GM12872 (cell line): ENCODE results near the gene IL1RAPL1.

Experiments
- TF ChIP-seq, protein P1 (sequence below): IDR thresholded peaks from 3 replicates; pipeline ENCODE4 v1.5.1; 2011; ENCODE audit warnings: low read depth, mild to moderate bottlenecking, low read length, moderate library complexity; ENCODE audit not compliant: insufficient read depth

Gene IL1RAPL1

DNA sequence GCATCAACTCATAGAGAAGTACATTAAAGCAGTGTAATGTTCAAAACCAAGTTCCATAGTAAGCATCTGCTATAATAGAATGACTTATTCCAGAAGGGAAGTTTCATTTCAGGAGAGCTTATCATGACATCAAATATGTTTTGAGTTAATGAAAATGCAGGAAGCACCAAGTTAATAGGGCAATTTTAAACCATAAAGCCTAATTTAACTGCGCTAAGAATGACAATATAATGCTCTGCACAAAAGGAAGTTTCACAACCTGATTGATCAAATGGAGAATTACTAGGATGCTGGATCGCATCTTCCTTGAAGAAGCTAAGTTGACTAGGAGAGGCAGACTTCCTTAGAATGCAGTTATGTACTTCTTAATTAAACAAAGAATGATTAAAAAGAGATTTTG lies 1211.2 kb downstream of the IL1RAPL1 start:
- TF ChIP-seq, protein P1, sequence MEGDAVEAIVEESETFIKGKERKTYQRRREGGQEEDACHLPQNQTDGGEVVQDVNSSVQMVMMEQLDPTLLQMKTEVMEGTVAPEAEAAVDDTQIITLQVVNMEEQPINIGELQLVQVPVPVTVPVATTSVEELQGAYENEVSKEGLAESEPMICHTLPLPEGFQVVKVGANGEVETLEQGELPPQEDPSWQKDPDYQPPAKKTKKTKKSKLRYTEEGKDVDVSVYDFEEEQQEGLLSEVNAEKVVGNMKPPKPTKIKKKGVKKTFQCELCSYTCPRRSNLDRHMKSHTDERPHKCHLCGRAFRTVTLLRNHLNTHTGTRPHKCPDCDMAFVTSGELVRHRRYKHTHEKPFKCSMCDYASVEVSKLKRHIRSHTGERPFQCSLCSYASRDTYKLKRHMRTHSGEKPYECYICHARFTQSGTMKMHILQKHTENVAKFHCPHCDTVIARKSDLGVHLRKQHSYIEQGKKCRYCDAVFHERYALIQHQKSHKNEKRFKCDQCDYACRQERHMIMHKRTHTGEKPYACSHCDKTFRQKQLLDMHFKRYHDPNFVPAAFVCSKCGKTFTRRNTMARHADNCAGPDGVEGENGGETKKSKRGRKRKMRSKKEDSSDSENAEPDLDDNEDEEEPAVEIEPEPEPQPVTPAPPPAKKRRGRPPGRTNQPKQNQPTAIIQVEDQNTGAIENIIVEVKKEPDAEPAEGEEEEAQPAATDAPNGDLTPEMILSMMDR = no peak

DNA sequence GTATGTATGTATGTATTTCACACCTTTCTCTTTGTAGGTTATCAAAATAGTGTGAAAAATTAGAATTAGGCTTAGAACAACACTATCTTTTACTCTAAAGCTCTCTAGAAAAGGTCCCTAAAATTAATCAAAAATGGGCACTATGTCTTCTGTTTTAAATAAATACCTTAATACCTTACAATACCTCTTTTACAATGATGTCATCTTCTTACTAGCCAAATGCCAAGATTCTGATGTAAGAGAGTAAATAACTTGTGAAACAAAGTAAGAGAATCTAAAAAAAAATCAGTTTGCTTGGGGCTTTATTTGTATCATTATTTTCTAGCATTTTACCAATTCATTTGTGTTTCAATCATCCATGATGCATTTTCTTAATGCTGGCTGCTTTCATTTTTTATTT lies 1225.9 kb downstream of the IL1RAPL1 start:
- TF ChIP-seq, protein P1 = no peak

DNA sequence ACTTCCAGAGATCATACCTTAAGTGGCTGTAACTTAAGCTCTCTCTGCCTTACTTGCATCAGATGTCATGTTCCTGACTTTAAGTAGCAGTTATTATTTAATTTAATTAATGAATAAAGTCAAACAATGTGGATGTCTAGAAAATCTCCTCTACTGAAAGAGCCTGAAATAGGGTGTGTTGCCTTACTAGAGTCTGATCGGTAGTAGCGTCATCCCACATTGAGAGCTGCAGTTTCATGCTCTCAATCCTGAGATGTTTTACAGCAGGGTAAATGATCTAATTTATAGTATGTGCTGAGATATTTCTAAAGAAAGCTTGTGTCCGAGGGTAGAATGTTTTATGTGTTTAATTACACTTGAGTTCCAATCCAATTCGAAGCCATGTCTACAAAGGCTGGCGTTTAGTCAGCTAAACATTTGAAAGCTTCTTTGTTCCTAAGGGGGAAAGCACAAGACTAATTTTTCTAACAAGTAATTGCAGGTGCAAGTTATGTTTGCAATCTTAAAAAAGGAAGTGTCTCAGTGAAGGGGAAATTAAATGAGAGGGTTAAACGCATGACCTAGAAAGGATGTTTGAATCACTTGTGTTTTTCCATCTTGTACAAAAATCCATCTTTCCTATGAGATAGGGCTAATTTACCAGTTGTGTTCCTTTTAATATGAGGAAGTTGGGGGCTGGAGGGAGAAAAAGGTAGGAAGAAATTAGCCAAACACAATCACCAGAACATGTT lies 1237.1 kb downstream of the IL1RAPL1 start:
- TF ChIP-seq, protein P1 = no peak

DNA sequence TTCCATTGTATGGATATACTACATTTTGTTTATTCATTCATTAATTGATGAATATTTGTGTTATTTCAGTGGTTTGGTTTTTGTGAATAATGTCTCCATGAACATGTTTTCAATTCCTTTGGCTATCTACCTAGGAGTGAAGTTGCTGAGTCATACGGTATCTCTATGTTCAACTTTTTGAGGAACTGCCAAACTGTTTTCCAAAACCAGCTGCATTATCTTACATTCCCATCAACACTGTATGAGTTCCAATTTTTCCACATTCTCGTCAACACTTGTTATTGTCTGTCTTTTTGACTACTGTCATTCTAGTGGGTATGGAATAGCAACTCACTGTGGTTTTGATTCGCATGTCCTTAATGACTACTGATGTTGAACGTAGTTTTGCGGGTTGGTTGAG lies 1239.5 kb downstream of the IL1RAPL1 start:
- TF ChIP-seq, protein P1 = no peak

DNA sequence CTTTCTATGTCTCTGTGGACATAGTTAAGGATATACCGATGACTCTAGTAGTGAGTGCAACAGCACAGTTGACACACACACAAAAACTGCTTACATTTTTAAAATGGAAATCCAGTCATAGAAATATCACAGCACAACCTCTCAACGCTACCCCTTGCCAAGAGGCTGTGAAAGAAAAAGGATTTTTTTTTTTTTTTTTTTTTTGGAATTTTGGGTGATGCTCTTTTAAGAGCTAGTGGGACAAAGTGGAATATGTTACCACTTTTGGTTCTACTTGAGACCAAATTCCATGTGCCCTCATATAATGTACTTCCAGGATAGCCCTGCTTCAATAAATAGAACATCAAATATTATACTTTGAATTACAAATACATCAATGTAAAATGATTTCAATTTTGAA lies 1247.1 kb downstream of the IL1RAPL1 start:
- TF ChIP-seq, protein P1 = no peak

DNA sequence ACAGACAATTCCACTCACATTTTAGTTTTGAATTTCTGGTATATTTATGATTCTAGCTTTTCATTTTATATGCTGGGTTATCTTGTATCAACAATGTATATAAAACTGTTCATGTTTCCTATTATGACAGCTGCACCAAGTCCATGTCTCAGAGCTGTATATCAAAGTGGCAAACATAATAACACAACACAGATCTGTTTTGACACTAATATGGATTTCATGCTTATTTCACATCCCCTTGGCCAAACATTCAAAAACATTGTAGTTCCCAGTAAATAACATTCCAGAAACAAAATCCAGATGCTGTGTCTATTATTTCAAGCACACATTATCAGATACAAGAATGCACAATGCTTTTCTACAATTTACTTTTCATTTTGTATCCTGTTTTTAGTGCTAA lies 1247.5 kb downstream of the IL1RAPL1 start:
- TF ChIP-seq, protein P1 = no peak

DNA sequence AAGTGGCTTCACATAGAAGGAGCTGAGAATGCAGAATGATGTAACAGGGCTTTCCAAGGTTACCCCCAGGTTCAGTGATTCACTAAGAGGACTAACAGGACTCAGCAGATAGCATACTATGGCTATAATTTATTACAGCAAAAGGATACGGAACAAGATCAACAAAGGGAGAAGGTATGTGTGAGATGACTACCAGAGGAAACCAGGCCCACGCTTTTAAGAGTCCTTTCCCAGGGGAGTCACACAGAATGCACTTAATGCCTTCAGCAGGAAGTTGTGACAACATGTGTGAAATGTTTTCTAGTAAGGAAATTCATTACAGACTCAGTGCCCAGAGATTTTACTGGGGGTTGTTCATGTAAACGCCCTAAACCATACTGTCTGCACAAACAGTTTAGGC lies 1254.5 kb downstream of the IL1RAPL1 start:
- TF ChIP-seq, protein P1 = no peak
